Measurements from ENCODE around the gene SHC3. TPM values are rescaled to one million over a fixed set of nuclear protein-coding genes. Genes with fewer than 3 reads are reported as not detected.
A peak's percentile ranks its signal among the peaks of the same experiment; 100 is the strongest.

The SHC3 gene
- total RNA-seq, 1 donor from 2014 or later = 0.96 TPM

DNA sequence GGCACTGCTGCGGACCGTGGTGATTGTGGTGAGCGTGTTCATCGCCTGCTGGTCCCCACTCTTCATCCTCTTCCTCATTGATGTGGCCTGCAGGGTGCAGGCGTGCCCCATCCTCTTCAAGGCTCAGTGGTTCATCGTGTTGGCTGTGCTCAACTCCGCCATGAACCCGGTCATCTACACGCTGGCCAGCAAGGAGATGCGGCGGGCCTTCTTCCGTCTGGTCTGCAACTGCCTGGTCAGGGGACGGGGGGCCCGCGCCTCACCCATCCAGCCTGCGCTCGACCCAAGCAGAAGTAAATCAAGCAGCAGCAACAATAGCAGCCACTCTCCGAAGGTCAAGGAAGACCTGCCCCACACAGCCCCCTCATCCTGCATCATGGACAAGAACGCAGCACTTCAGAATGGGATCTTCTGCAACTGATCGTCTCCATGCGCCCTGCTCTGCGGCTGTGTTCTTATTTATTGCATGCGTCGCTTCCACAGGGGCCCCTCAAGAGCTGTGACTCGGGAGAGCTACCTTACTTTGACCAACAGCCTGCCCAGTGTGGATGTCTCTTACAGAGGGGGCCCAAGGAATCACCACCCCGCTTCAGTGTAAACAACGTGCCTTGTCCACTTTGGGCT lies 176.6 kb downstream of the SHC3 start:
- Histone ChIP-seq H3K4me3 (no peak overlapping the region), H3K9me3 (replicated peaks) (no peaks in the 10 kb centered on the region), H3K36me3 (peaks cover 19% of the 10 kb centered on the region), H3K27me3 (ENCODE audit: low read depth) (peaks cover 7% of the 10 kb centered on the region), H3K27ac (replicated peaks) (no peak overlapping the region), H3K4me1 (peaks cover 52% of the 10 kb centered on the region)
- no peak for DNase-seq
- intact Hi-C loops (cut with micrococcal nuclease) = loop anchor here (2.0 kb wide), 1 partner anchor 407 kb away; no protein-coding TSS in a partner anchor
- TF ChIP-seq, protein P1, sequence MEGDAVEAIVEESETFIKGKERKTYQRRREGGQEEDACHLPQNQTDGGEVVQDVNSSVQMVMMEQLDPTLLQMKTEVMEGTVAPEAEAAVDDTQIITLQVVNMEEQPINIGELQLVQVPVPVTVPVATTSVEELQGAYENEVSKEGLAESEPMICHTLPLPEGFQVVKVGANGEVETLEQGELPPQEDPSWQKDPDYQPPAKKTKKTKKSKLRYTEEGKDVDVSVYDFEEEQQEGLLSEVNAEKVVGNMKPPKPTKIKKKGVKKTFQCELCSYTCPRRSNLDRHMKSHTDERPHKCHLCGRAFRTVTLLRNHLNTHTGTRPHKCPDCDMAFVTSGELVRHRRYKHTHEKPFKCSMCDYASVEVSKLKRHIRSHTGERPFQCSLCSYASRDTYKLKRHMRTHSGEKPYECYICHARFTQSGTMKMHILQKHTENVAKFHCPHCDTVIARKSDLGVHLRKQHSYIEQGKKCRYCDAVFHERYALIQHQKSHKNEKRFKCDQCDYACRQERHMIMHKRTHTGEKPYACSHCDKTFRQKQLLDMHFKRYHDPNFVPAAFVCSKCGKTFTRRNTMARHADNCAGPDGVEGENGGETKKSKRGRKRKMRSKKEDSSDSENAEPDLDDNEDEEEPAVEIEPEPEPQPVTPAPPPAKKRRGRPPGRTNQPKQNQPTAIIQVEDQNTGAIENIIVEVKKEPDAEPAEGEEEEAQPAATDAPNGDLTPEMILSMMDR (IDR thresholded peaks at IDR 0.05; ENCODE audit: borderline replicate concordance) = no peak

DNA sequence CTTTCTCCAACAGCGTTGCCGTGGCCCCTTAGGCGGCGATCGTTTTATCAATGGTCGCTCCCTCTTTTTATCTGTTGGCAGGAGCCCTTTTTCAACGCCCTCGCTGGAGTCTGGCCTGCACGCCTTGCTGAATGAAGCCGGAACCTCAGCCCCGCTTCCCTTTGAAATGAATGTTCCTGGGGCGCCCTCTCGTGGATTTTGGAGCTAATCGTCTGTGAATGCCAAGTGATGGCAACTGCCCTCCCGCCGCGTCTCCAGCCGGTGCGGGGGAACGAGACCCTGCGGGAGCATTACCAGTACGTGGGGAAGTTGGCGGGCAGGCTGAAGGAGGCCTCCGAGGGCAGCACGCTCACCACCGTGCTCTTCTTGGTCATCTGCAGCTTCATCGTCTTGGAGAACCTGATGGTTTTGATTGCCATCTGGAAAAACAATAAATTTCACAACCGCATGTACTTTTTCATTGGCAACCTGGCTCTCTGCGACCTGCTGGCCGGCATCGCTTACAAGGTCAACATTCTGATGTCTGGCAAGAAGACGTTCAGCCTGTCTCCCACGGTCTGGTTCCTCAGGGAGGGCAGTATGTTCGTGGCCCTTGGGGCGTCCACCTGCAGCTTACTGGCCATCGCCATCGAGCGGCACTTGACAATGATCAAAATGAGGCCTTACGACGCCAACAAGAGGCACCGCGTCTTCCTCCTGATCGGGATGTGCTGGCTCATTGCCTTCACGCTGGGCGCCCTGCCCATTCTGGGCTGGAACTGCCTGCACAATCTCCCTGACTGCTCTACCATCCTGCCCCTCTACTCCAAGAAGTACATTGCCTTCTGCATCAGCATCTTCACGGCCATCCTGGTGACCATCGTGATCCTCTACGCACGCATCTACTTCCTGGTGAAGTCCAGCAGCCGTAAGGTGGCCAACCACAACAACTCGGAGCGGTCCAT lies 177.4 kb downstream of the SHC3 start:
- Histone ChIP-seq H3K27ac (replicated peaks) (peak overlapping the region; percentile 69), H3K36me3 (peaks cover 23% of the 10 kb centered on the region), H3K4me1 (peaks cover 56% of the 10 kb centered on the region), H3K4me3 (peak overlapping the region; percentile 39), H3K9me3 (replicated peaks) (no peaks in the 10 kb centered on the region), H3K27me3 (ENCODE audit: low read depth) (peaks cover 7% of the 10 kb centered on the region)
- DNase-seq = peak; percentile 87
- TF ChIP-seq, protein P1 (IDR thresholded peaks at IDR 0.05; ENCODE audit: borderline replicate concordance) = peak; percentile 84
- intact Hi-C loops (cut with micrococcal nuclease) = loop anchor here (2.0 kb wide), 1 partner anchor 406 kb away; no protein-coding TSS in a partner anchor

GRCh38 chr9:89000371-89000781 lies 178.2 kb downstream of the SHC3 start:
- H3K4me1 ChIP-seq = peaks cover 54% of the 10 kb centered on the region

GRCh38 chr9:88998911-88999310 lies 179.7 kb downstream of the SHC3 start:
- H3K36me3 ChIP-seq = peaks cover 24% of the 10 kb centered on the region
- peaks cover 63% of the 10 kb centered on the region for H3K4me1 ChIP-seq
- no peaks in the 10 kb centered on the region for H3K9me3 ChIP-seq (replicated peaks)
- TF ChIP-seq, protein P1 (IDR thresholded peaks at IDR 0.05; ENCODE audit: borderline replicate concordance) = no peak
- intact Hi-C loops (cut with micrococcal nuclease) = loop anchor here (10.0 kb wide), 1 partner anchor 214 kb away; no protein-coding TSS in a partner anchor
- H3K4me3 ChIP-seq = no peak overlapping the region
- H3K27ac ChIP-seq (replicated peaks) = peak overlapping the region; percentile 79
- peaks cover 11% of the 10 kb centered on the region for H3K27me3 ChIP-seq (ENCODE audit: low read depth)
- DNase-seq = peak; percentile 66

More at GRCh38 chr9:89000371-89000781, 178.2 kb downstream of the SHC3 start:
- peak overlapping the region; percentile 69 for H3K27ac ChIP-seq (replicated peaks)
- TF ChIP-seq, protein P1 (IDR thresholded peaks at IDR 0.05; ENCODE audit: borderline replicate concordance) = no peak
- peaks cover 24% of the 10 kb centered on the region for H3K36me3 ChIP-seq
- peak overlapping the region; percentile 39 for H3K4me3 ChIP-seq
- intact Hi-C loops (cut with micrococcal nuclease) = loop anchor here (2.0 kb wide), 1 partner anchor 406 kb away; no protein-coding TSS in a partner anchor
- no peaks in the 10 kb centered on the region for H3K9me3 ChIP-seq (replicated peaks)
- peaks cover 7% of the 10 kb centered on the region for H3K27me3 ChIP-seq (ENCODE audit: low read depth)
- no peak for DNase-seq

DNA sequence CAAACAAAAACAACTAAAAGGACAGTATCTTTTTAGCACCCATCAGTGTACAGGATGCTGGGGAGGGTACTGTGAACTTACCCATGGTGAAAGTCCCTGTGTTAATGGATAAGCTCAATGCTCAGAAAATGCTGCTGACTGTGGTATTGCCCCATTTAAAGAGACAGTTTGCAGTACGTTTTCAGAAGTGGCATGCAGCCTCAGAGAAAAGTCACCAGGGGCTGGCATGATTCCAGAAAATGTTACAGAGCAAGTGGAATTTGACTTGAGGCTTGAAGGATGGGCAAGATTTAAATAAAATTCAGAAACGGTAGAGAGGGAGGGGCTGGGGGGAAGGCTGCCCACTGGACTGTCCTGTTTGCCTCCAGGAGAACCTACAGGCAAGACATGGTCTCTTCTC lies 180.1 kb downstream of the SHC3 start:
- Histone ChIP-seq H3K27me3 (ENCODE audit: low read depth) (peaks cover 14% of the 10 kb centered on the region), H3K27ac (replicated peaks) (peak overlapping the region; percentile 79), H3K9me3 (replicated peaks) (no peaks in the 10 kb centered on the region), H3K36me3 (peaks cover 23% of the 10 kb centered on the region), H3K4me1 (peaks cover 67% of the 10 kb centered on the region), H3K4me3 (no peak overlapping the region)
- intact Hi-C loops (cut with micrococcal nuclease) = loop anchor here (10.0 kb wide), 1 partner anchor 214 kb away; no protein-coding TSS in a partner anchor
- TF ChIP-seq, protein P1 (IDR thresholded peaks at IDR 0.05; ENCODE audit: borderline replicate concordance) = no peak
- DNase-seq = no peak
